Loucy (cell line): Measurements from ENCODE around the gene SIAH3.

Source experiments
- CTCF ChIP-seq: fragments of 200-600 bp; sonication (generic); conservative IDR thresholded peaks from 2 replicates; pipeline ENCODE4 v1.5.1; 2014; ENCODE audit warnings: mild to moderate bottlenecking, antibody characterized with exemption, low read length
- EZH2phosphoT487 ChIP-seq: fragments of 200-600 bp; IDR thresholded peaks from 2 replicates; pipeline ENCODE4 v1.6.1; 2018; ENCODE audit warnings: antibody characterized with exemption, mild to moderate bottlenecking, moderate library complexity, borderline replicate concordance

DNA sequence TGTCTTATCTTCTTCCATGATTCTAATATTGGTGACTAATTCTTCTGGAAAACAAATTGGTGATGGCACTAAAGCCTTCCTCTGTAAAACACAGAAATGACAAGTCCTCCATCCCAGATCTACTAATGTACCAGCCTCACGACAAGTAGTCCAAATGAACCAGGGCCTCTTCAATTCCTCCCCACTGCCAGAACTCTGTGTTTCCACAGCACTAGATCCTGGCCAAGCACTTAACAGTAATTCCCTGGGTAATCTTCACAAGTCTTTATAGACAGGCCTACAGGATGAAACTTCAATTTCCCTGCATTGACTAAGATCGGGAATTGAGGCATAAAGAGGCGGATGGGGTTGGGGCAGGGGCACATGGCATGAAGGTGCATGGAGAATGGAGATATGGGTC is 52.7 kb downstream of the SIAH3 start:
- TF ChIP-seq CTCF = no peak
- TF ChIP-seq EZH2phosphoT487 = no peak
